IPS-NIHi7 (cell line): ENCODE measurements around the gene KRTAP9-1.
"Not testable (repeated sequence)": the region's sequence is repeated elsewhere in the genome, so short reads cannot be mapped to it uniquely, and the experiment has no call there.

Experiments used
- DNase-seq: peaks from one replicate; pipeline ENCODE4 v3.0.0; 2012; ENCODE audit warnings: mixed read lengths; ENCODE audit errors: extremely low spot score

KRTAP9-1 gene, protein sequence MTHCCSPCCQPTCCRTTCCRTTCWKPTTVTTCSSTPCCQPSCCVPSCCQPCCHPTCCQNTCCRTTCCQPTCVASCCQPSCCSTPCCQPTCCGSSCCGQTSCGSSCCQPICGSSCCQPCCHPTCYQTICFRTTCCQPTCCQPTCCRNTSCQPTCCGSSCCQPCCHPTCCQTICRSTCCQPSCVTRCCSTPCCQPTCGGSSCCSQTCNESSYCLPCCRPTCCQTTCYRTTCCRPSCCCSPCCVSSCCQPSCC

DNA sequence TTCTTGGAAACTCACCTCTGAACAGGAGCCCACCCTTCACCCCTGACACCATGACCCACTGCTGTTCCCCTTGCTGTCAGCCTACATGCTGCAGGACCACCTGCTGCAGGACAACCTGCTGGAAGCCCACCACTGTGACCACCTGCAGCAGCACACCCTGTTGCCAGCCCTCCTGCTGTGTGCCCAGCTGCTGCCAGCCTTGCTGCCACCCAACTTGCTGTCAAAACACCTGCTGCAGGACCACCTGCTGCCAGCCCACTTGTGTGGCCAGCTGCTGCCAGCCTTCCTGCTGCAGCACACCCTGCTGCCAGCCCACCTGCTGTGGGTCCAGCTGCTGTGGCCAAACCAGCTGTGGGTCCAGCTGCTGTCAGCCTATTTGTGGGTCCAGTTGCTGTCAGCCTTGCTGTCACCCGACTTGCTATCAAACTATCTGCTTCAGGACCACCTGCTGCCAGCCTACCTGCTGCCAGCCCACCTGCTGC lies at the start of gene KRTAP9-1:
TSS of gene KRTAP9-1 (plus strand) at position 51 of the 482 bp plus-strand sequence. CDS start at position 51, 0 bp downstream.
- not testable (repeated sequence) for DNase-seq

DNA sequence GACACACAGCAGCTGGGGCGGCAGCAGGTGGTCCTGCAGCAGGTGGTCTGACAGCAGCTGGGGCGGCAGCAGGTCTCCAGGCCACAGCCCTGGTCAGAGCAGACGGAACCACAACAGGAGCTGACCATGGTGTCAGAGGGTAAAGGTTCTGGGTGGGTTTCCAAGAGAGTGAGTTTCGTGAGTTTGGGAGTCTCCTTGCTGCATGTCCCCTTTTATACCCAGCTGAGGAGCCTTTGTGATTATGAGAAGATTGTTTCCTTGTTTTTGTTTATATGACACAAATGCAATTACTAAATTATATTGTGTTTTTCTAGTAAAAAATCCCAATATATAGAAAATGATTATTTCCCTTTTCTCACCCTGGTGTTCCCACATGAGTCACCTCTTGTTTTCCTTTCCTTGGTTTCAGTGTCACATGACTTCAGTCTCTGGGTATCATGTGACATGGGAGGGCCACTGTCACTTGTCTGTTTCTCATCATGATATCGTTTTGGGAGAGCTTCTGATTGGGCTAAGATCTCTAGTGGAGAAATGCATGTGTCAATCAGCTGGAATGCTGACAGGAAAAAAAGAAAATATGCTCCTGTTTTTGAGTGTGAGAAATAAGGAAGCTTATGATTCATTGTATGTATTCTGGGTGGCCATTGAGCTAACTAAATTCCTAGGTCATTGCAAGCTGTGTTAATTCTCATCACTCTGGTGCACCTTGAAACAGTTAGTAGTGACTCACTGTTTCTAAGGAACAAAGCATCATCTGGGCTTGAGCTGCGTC lies 49.1 kb upstream of the KRTAP9-1 start, which contains the start of gene KRTAP4-6:
TSS of gene KRTAP4-6 (minus strand) at position 185 of the 772 bp plus-strand sequence. CDS start at position 128, 57 bp downstream.
- no peak for DNase-seq

DNA sequence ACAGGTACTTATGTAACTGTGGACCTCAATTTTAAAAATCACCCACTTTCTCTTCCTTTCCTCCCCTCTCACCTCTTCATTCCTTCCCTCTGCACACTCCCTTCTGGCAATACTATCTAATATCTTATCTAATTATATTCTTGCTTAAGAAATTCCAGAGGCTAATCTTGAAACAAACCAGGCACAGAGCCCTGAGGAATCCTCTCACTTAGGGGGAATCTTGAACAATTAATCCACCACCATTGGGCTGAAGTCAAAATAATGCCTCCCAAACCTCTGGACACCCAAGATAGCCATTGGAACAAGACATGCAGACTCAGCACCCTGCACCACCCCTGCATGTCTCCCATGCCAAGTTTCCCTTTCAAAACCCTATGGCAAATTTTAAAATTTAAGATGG lies 48.3 kb upstream of the KRTAP9-1 start:
- DNase-seq, result no peak

DNA sequence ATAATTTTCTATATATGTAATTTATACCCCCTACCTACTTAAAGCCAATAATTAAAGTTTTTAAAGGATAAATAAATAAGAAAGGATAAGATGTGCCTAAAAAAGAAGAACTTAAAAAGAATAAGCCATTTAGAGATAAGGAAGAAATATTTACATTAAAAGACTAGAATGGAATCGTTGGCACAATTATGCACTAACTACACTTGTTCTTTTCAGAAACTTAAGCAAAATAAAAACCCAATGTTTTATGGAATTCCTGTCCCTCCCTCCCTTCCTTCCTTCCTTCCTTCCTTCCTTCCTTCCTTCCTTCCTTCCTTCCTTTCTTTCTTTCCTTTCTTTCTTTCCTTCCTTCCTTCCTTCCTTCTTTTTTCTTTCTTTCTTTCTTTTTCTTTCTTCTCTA lies 44.8 kb upstream of the KRTAP9-1 start:
- no peak for DNase-seq

DNA sequence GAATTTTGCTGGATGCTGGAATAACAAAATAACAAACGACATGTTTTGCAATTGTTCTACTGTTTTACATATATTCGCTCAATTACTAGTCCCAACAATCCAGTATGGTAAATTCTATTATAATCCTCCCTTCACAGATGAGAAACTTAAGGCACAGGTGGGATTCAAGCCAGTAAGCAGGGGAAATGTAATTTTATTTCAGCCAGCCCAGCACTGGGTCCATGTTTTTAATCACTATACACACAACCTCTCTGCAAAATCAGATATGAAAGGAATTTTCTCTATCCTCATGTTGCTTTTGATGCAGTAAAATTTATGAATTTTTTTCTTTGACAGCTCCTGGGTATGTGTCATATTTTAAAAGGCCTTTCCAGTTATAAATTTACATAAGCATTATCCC lies 44.4 kb upstream of the KRTAP9-1 start:
- DNase-seq, result no peak

DNA sequence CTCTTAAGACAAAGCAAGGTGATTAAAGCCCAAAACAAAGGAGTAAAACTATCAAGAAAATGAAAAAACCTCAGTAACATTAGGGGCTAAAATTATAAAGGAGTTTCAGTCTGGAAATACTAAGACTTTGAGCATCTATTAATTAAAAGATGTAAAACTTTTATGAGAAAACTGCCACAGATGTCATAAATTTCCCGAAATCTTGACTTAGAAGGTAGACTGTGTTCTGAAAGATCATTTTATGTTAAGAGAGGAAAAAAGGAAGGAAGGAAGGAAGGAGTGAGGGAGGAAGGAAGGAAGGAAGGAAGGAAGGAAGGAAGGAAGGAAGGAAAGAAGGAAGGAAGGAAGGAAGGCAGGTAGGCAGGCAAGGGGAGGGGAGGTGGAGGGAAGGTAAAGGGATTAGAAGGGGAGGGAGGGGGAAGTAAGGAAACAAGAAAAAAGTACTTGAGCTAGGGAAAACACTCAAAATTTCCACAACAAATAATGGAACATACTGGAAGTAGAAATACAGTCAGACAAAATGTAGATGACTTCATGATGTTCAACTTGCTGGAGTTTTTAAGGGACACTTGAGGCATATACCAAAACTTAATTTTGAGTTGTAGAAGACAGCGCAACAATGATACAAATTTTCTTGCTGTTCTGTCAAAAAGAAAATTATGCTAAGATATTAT lies 42.0 kb upstream of the KRTAP9-1 start:
- DNase-seq, result no peak

DNA sequence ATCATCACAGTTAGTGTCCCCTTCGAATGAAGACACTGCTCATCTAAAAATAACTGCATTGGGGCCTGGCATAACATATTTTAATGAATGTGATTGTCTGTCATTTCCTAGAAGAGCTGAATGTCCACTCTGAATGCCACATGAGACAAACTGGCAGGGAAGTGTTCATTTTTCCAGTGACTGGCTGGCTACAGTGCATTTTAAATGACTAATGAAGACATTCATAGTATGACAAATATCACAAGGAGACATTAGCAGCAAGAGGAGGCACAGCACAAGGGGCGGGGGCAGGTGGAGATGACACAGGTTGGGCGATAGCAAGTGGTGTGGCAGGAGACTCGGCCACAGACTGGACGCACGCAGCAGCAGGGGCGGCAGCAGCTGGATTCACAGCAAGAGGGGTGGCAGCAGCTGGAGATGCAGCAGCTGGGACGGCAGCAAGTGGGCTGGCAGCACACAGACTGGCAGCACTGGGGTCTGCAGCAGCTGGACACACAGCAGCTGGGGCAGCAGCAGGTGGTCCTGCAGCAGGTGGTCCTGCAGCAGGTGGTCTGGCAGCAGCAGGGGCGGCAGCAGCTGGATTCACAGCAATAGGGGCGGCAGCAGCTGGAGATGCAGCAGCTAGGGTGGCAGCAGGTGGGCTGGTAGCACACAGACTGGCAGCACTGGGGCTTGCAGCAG lies 40.6 kb upstream of the KRTAP9-1 start:
- not testable (repeated sequence) for DNase-seq

DNA sequence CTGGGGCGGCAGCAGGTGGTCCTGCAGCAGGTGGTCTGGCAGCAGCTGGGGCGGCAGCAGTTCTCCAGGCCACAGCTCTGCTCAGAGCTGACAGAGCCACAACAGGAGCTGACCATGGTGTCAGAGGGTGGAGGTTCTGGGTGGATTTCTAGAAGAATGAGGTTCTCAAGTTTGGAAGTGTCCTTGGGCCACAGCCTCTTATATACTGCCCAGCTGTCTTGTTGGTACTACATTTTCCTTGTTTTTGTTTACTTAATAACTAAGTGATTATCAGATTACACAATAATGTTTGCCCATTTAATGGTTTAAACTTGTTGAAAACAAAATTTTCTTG lies 40.1 kb upstream of the KRTAP9-1 start, which contains the start of gene KRTAP4-5:
TSS of gene KRTAP4-5 (minus strand) at position 174 of the 334 bp plus-strand sequence. CDS start at position 116, 58 bp downstream.
- no peak for DNase-seq

DNA sequence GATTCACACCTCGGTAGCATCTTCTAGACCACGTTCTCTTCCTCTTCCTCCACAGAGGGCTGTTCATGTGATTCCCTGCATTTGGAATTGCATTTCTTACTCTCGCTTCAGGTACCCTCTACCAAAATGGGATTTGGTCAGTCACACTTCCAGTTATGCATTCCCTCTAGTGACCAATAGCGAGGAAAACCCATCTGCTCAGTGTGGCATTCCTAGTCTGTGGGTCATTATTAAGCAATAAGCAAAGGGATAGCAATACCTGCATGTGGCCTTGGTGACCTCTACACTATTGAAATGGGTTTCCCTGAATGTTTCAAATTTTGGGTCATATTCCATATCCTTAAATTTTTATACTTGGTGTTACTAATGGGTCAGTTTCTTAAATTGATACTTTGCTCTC lies 39.7 kb upstream of the KRTAP9-1 start:
- no peak for DNase-seq

DNA sequence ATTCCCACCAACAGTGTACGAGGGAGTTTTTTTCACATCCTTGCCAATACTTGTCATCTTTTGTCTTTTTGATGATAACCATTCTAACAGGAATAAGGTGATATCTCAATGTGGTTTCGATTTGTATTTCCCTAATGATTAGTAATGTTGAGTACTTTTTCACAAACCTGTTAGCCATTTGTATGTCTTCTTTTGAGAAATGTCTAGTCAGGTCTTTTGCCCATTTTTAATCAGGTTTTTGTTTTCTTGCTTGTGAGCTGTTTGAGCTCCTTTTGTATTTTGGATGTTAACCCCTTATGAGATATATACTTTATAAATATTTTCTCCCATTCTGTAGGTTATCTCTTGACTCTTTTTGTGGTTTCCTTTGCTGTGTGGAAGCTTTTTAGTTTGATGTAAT lies 38.2 kb upstream of the KRTAP9-1 start:
- no peak for DNase-seq

DNA sequence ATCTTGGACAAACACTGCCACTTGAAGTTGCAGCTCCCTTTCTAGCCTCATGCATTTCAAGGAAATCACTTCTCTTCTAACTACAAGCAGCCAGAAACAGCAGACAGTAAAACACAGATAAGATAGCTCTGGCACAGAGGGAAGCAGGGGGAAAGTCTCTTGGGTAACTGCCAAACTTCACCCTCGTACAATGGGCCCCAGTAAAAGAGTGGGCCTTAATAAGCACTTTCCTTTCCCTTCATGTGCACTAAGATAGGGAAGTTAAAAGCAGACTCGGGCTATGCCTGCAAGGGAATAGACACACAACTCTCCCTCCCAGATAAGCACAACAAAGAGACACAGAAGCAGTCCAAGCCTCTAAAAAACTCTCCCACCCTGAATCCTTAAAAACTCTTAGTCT lies 35.8 kb upstream of the KRTAP9-1 start:
- no peak for DNase-seq

DNA sequence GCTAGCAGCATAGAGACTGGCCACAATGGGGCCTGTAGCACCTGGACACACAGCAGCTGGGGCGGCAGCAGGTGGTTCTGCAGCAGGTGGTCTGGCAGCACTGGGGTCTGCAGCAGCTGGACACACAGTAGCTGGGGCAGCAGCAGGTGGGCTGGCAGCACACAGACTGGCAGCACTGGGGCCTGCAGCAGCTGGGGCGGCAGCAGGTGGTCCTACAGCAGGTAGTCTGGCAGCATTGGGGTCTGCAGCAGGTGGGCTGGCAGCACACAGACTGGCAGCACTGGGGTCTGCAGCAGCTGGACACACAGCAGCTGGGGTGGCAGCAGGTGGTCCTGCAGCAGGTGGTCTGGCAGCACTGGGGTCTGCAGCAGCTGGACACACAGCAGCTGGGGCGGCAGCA lies 29.5 kb upstream of the KRTAP9-1 start:
- DNase-seq, result not testable (repeated sequence)

DNA sequence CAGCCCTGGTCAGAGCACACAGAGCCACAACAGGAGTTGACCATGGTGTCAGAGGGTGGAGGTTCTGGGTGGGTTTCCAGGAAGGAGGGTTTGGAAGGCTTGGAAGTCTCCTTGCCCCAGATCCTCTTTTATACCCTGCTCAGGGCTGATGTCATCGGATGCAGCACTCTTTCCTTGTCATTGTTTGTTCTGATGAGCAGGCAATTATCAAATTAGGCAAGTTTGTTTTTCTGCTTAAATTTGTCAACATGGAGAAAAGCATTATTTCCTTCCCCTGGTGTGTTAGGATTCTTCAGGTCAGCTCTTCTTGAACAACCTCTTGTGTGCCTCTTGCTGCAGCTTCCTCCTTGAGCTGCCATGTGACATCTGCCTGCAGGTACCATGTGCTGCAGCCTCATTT lies 29.0 kb upstream of the KRTAP9-1 start, which contains the start of gene KRTAP4-4:
TSS of gene KRTAP4-4 (minus strand) at position 101 of the 400 bp plus-strand sequence. CDS start at position 44, 57 bp downstream.
- DNase-seq, result no peak

DNA sequence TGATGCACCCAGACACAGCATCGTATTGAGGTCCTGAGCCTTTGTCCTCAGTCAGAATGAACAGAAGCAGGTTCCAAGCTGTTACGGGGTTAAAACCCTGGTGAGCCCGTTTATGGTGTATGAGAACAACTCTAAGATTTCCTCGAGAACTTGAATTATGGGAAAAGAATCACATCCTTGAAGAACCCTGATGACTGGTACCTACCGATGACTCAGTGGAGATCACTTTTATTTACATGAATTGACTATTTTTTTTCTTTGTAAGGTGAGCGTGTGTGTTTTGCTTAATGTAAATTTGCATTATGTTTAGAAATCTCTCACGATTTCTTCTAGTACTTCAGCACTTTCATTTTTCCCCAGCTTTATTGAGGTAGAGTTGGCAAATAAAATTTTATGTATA lies 25.9 kb upstream of the KRTAP9-1 start:
- DNase-seq, result no peak

DNA sequence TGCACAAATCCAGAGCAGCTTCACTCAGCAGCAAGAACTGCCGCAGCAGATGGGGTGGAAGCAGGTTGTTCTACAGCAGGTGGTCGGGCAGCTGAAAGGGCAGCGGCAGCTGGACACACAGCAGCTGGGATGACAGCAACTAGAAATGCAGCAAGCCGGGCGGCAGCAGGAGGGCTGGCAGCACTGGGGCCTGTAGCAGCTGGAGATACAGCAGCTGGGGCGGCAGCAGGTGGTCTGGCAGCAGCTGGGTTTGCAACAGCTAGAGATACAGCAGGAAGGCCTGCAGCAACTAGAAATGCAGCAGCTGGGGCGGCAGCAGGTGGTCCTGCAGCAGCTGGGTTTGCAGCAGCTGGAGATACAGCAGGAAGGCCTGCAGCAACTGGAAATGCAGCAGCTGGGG lies 22.1 kb upstream of the KRTAP9-1 start:
- DNase-seq, result no peak

DNA sequence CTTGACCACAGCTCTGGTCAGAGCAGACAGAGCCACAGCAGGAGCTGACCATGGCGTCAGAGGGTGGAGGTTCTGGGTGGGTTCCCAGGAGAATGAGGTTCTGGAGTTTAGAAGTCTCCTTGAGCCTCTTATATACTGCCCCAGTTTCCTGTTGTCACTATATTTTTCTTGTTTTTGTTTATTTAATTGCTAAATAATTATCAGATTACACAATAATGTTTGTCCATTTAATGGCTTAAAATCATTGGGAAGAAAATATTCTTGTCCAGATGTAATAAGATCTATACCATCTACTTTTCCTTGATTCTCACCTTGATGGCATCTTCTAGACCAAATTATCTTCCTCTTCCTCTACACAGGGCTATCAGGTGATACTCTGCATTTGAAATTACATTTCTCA lies 21.6 kb upstream of the KRTAP9-1 start, which contains the start of gene KRTAP4-3:
TSS of gene KRTAP4-3 (minus strand) at position 101 of the 400 bp plus-strand sequence. CDS start at position 52, 49 bp downstream.
- no peak for DNase-seq

DNA sequence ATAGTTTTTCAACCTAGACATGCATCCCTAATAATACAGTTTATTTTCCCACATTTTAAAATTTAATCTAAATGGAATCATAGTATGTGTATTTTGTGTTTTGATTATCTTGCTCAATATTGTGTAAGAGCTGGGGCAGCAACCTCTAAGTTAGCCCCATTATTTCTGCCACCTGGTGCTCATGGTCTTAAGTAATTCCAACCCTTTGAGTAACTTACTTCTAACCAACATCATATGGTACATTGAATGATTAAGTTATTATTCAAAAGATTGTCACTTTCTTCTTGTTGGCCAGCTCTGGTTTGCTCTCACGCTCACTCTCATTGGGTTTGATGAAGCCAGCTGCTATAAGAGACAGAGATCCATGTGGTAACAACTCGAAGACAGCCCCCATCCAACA lies 17.8 kb upstream of the KRTAP9-1 start:
- DNase-seq, result no peak

DNA sequence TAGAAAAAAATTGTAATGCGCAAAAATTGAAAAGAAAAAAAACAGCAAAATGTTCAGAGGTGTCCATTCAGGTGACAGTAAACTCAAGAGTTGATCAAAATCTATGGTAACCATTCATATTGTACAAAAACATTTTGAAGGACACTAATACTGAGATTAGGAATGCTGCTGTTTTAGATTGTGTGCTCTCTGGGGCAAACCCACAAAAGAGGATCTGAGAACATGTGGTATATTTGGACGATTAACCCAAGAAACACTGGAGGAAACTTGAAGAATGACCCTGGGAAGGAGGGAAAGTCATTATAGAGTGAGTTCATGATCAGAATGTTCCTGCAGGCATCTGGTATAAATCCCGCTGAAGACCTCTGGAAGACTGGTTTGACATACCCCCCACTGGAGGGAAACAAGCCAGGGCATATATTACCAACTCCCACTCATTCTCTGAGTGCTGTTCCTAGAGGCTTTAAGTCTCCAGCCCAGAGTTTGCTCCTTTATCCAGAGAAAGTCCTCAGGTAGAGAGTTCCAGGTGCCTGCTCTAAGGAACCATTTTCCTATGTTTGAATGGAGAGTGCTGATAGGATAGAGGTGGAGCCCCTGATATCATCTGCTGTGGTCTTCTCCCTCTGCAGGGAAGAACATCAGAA lies 12.8 kb upstream of the KRTAP9-1 start:
- DNase-seq, result no peak

DNA sequence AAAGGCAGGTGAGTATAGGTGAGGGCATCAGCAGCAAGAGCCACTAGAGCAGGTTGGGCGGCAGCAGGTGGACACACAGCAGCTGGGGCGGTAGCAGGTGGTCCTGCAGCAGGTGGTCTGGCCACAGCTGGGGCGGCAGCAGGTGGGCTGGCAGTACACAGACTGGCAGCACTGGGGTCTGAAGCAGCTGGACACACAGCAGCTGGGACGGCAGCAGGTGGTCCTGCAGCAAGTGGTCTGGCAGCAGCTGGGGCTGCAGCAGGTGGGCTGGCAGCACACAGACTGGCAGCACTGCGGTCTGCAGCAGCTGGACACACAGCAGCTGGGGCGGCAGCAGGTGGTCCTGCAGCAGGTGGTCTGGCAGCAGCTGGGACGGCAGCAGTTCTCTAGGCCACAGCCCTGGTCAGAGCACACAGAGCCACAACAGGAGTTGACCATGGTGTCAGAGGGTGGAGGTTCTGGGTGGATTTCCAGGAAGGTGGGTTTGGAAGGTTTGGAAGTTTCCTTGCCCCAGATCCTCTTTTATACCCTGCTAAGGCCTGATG lies 11.9 kb upstream of the KRTAP9-1 start, which contains the start of gene KRTAP4-2:
TSS of gene KRTAP4-2 (minus strand) at position 495 of the 545 bp plus-strand sequence. CDS start at position 438, 57 bp downstream.
- no peak for DNase-seq

DNA sequence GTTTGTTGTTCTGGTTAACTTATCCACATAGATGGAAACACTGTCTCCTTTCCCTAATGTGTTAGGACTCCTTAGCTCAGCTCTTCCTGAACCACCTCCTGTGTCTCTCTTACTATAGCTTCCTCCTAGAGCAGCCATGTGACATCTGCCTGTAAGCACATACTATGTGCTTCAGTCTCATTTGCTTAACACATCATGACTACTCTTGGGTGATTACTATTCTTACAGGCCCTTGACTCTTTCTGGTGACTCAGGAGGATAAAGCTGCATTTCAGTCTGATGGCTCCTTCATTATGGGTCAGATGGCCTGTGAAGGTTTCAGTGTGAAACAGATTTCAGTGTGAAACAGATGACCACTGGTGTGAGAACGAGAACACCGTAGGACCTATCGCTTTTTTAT lies 11.3 kb upstream of the KRTAP9-1 start:
- DNase-seq, result no peak
